ENCODE results near the gene CACNA1F.
"Not testable (repeated sequence)": the region's sequence is repeated elsewhere in the genome, so short reads cannot be mapped to it uniquely, and the experiment has no call there.

CACNA1F gene

GRCh38 chrX:49177338-49177833 is 55.8 kb downstream of the CACNA1F start:
- no peak for DNase-seq (ENCODE audit: extremely low spot score)
- POLR2A ChIA-PET, result no interaction called here

GRCh38 chrX:49176421-49177326 is 56.5 kb downstream of the CACNA1F start:
- CTCF ChIA-PET, result interaction anchor here (1.0 to 1.2 kb wide), 2 partner anchors 13 to 14 kb away, joined by 3 to 4 read pairs; no protein-coding TSS in a partner anchor
- DNase-seq (ENCODE audit: extremely low spot score), result no peak
- TF ChIP-seq CTCF (IDR thresholded peaks at IDR 0.05; ENCODE audit: control extremely low read depth, extremely low read depth, low read depth, missing control alignments), result no peak
- POLR2A ChIA-PET, result no interaction called here

More at GRCh38 chrX:49177338-49177833, 55.8 kb downstream of the CACNA1F start:
- TF ChIP-seq CTCF (IDR thresholded peaks at IDR 0.05; ENCODE audit: control extremely low read depth, extremely low read depth, low read depth, missing control alignments), result no peak
- CTCF ChIA-PET, result interaction anchor here (1.0 to 1.2 kb wide), 2 partner anchors 13 kb away, joined by 3 to 4 read pairs; no protein-coding TSS in a partner anchor

GRCh38 chrX:49175435-49176274 is 57.5 kb downstream of the CACNA1F start:
- no peak for DNase-seq (ENCODE audit: extremely low spot score)
- no peak for TF ChIP-seq CTCF (IDR thresholded peaks at IDR 0.05; ENCODE audit: control extremely low read depth, extremely low read depth, low read depth, missing control alignments)
- ChIA-PET POLR2A (no interaction called here), CTCF (interaction anchor here (0.7 to 1.5 kb wide), 3 partner anchors 9 to 20 kb away, joined by 3 to 4 read pairs (median 3); no protein-coding TSS in a partner anchor)

GRCh38 chrX:49174723-49175122 is 58.4 kb downstream of the CACNA1F start:
- DNase-seq (ENCODE audit: extremely low spot score), result no peak
- CTCF ChIA-PET, result interaction anchor here (1.4 to 1.5 kb wide), 2 partner anchors 10 to 19 kb away, joined by 3 to 4 read pairs; no protein-coding TSS in a partner anchor
- POLR2A ChIA-PET, result no interaction called here
- TF ChIP-seq CTCF (IDR thresholded peaks at IDR 0.05; ENCODE audit: control extremely low read depth, extremely low read depth, low read depth, missing control alignments), result no peak

- CTCF ChIA-PET, result interaction anchor here (1.0 kb wide), 1 partner anchor 63 kb away, joined by 3 read pairs; no protein-coding TSS in a partner anchor
- DNase-seq (ENCODE audit: extremely low spot score); POLR2A ChIA-PET: not testable (repeated sequence)
Measured at GRCh38 chrX:49173544-49173943, 59.6 kb downstream of the CACNA1F start.

- DNase-seq (ENCODE audit: extremely low spot score), result peak; percentile 62
- TF ChIP-seq CTCF (IDR thresholded peaks at IDR 0.05; ENCODE audit: control extremely low read depth, extremely low read depth, low read depth, missing control alignments), result no peak
- POLR2A ChIA-PET, result no interaction called here
- CTCF ChIA-PET, result interaction anchor here (1.0 to 2.0 kb wide), 2 partner anchors 9 to 61 kb away, joined by 3 to 7 read pairs; no protein-coding TSS in a partner anchor
Measured at GRCh38 chrX:49172280-49172780, 60.8 kb downstream of the CACNA1F start.
